ENCODE results near the gene EML2. TPM values are rescaled to one million over a fixed set of nuclear protein-coding genes. Genes with fewer than 3 reads are reported as not detected.

Gene EML2
- total RNA-seq, 4 donors from 2014 or later = 17.5 to 60.2 (median 46.9) TPM

DNA sequence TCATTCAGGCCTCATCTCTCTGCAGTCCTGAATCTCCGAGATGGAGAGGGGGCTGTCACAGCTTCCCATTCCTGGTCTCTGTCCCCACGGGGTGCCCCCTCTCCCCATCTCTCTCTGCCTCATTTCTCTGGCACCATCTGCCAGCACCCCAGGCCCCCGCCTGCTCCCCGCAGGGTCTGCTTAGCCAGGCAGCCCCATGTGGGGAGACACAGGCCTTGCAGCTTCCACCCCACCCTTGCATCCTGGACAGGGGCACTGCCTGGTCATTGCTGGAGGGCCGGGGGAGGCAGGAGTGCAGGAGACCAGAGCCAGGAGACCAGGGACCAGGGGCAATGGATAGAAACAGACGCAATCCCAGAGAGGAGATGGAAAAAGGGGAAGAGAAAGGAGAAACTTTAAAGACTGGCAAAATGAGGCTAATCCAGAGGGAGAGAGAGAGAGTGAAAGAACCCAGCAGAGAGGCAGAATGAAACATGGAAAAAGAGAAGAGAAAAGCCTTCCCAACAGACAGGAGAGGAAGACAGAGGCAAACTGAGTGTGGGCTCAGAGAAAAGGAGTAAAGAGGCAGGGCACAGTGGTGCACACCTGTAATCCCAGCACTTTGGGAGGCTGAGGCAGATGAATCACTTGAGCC is 20.0 kb upstream of the EML2 start:
- no peak for DNase-seq
- Histone ChIP-seq H3K36me3 (no peaks in the 10 kb centered on the region), H3K9me3 (no peaks in the 10 kb centered on the region), H3K27ac (no peak overlapping the region), H3K27me3 (no peaks in the 10 kb centered on the region), H3K4me3 (no peak overlapping the region), H3K4me1 (no peaks in the 10 kb centered on the region)
- no peak for TF ChIP-seq POLR2A (IDR thresholded peaks at IDR 0.05)
- TF ChIP-seq, protein P1, sequence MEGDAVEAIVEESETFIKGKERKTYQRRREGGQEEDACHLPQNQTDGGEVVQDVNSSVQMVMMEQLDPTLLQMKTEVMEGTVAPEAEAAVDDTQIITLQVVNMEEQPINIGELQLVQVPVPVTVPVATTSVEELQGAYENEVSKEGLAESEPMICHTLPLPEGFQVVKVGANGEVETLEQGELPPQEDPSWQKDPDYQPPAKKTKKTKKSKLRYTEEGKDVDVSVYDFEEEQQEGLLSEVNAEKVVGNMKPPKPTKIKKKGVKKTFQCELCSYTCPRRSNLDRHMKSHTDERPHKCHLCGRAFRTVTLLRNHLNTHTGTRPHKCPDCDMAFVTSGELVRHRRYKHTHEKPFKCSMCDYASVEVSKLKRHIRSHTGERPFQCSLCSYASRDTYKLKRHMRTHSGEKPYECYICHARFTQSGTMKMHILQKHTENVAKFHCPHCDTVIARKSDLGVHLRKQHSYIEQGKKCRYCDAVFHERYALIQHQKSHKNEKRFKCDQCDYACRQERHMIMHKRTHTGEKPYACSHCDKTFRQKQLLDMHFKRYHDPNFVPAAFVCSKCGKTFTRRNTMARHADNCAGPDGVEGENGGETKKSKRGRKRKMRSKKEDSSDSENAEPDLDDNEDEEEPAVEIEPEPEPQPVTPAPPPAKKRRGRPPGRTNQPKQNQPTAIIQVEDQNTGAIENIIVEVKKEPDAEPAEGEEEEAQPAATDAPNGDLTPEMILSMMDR (IDR thresholded peaks at IDR 0.05) = no peak

DNA sequence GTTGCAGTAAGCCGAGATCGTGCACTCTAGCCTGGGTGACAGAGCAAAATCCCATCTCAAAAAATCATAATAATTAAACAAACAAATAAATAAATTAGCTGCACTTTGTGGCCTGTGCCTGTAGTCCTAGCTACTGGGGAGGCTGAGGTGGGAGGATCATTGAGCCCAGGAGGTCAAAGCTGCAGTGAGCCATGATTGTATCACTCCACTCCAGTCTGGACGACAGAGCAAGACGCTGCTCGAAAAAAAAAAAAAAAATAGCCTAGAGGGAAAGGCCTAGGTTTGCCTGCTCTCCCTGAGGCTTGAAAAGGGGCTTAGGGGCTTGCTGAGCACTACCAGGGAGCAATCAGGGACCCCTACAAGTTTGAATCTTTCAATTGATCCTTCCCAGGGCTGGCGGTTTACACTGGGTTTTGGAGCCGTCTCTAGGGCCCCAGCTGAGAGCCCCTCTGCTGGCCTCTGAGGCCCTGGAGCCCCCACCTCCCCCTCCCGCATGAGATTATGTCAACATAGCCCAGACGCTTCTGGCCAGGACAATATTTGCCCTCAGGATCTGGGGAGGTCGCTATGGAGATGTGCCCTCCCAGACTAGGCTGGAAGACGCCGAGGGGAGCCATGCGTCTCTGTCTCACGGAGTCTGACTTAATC is 18.4 kb upstream of the EML2 start:
- H3K36me3 ChIP-seq = no peaks in the 10 kb centered on the region
- no peaks in the 10 kb centered on the region for H3K4me1 ChIP-seq
- H3K9me3 ChIP-seq = no peaks in the 10 kb centered on the region
- H3K27ac ChIP-seq = no peak overlapping the region
- DNase-seq = no peak
- H3K27me3 ChIP-seq = no peaks in the 10 kb centered on the region
- no peak overlapping the region for H3K4me3 ChIP-seq
- TF ChIP-seq POLR2A (IDR thresholded peaks at IDR 0.05) = no peak
- TF ChIP-seq, protein P1 (IDR thresholded peaks at IDR 0.05) = no peak

DNA sequence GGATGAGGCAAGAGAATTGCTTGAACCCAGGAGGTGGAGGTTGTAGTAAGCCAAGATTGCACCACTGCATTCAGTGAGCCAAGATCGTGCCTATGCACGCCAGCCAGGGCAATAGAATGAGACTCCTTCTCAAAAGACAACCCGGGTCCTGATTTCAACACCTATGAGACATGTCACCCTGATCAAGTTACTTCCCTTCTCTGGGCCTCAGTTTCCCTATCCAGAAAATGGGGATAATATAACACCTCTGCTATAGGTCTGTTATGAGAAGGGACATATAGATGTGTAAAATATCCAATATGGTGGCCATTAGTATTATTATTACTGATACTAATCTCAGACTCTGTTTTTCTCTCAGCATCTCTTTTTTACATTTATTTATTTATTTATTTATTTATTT is 15.9 kb upstream of the EML2 start:
- no peaks in the 10 kb centered on the region for H3K9me3 ChIP-seq
- DNase-seq = no peak
- TF ChIP-seq POLR2A (IDR thresholded peaks at IDR 0.05) = no peak
- TF ChIP-seq, protein P1 (IDR thresholded peaks at IDR 0.05) = no peak
- H3K27me3 ChIP-seq = no peaks in the 10 kb centered on the region
- no peaks in the 10 kb centered on the region for H3K36me3 ChIP-seq
- H3K4me1 ChIP-seq = no peaks in the 10 kb centered on the region
- H3K4me3 ChIP-seq = no peak overlapping the region
- H3K27ac ChIP-seq = no peak overlapping the region

DNA sequence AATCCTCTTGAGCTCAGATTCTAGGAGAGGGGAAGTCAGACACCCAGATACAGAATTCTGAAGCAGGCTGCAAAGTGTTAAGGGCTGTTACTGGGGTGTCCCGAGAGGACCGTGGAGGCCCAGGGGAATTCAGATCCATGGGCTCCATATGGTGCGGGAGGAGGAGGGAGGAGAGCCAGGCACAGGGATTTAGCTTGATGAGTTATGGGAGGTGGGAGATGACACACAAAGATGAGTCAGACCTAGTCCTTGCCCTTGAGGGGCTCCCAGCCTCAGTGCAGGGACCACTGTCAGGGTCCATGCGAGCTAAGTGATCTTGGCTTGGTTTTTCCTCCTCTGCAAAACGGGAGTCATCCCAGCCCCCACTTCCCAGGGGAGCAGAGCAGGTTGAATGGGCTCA is 14.4 kb upstream of the EML2 start:
- H3K4me1 ChIP-seq = no peaks in the 10 kb centered on the region
- no peaks in the 10 kb centered on the region for H3K27me3 ChIP-seq
- no peaks in the 10 kb centered on the region for H3K36me3 ChIP-seq

DNA sequence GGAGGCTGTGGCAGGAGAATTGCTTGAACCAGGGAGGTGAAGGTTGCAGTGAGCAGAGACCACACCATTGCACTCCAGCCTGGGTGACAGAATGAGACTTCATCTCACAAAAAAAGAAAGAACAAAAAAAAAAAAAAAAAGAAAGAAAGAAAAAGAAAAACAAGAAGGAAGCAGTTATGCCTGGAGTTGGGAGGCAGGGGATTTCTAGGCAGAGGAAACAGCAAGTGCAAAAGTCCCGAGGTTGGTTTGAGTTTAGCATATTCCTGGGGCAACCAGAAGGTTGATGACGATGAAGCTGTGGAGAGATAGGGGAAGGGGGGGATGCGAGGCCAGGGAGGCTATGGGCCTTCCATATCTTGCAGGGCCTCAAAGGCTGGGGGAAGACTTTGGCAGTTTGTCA is 11.5 kb upstream of the EML2 start:
- DNase-seq = no peak
- H3K9me3 ChIP-seq = no peaks in the 10 kb centered on the region
- TF ChIP-seq, protein P1 (IDR thresholded peaks at IDR 0.05) = no peak
- no peak for TF ChIP-seq POLR2A (IDR thresholded peaks at IDR 0.05)
- H3K27ac ChIP-seq = no peak overlapping the region
- H3K4me3 ChIP-seq = no peak overlapping the region
- H3K4me1 ChIP-seq = peaks cover 0 to 7% (median 1%) of the 10 kb centered on the region in 4 donors
- H3K27me3 ChIP-seq = no peaks in the 10 kb centered on the region
- no peaks in the 10 kb centered on the region for H3K36me3 ChIP-seq

More for the DNA sequence above, 14.4 kb upstream of the EML2 start:
- Histone ChIP-seq H3K9me3 (no peaks in the 10 kb centered on the region), H3K4me3 (no peak overlapping the region), H3K27ac (no peak overlapping the region)
- DNase-seq = no peak
- TF ChIP-seq POLR2A (IDR thresholded peaks at IDR 0.05) = no peak
- TF ChIP-seq, protein P1 (IDR thresholded peaks at IDR 0.05) = no peak
